Measurements from ENCODE around the gene ZMAT5.

The ZMAT5 gene

DNA sequence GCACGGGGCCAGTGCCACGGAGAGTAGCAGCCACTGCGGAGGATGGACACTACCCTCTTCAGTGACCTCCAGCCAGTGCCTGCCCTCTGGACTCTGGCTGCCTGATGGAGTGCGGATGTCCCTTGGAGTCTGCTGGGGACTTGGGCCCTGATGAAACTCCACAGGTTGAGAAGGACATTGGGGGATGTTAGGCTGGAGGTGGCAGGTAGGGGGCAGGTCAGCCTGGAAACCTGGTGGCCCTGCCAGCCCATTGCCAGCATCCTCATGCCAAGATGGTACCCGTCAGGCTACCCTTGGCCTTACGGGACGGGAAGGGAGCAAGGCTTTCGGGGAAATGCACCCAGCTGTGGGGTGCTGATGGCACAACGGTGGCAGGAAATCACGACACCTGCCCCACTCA is 43.0 kb downstream of the ZMAT5 start:
- TF ChIP-seq, protein P1, sequence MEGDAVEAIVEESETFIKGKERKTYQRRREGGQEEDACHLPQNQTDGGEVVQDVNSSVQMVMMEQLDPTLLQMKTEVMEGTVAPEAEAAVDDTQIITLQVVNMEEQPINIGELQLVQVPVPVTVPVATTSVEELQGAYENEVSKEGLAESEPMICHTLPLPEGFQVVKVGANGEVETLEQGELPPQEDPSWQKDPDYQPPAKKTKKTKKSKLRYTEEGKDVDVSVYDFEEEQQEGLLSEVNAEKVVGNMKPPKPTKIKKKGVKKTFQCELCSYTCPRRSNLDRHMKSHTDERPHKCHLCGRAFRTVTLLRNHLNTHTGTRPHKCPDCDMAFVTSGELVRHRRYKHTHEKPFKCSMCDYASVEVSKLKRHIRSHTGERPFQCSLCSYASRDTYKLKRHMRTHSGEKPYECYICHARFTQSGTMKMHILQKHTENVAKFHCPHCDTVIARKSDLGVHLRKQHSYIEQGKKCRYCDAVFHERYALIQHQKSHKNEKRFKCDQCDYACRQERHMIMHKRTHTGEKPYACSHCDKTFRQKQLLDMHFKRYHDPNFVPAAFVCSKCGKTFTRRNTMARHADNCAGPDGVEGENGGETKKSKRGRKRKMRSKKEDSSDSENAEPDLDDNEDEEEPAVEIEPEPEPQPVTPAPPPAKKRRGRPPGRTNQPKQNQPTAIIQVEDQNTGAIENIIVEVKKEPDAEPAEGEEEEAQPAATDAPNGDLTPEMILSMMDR (IDR thresholded peaks at IDR 0.05; ENCODE audit: borderline replicate concordance, insufficient read depth, low read depth, low read length) = no peak
- H3K4me3 ChIP-seq (ENCODE audit: low read depth, low read length) = no peak overlapping the region

DNA sequence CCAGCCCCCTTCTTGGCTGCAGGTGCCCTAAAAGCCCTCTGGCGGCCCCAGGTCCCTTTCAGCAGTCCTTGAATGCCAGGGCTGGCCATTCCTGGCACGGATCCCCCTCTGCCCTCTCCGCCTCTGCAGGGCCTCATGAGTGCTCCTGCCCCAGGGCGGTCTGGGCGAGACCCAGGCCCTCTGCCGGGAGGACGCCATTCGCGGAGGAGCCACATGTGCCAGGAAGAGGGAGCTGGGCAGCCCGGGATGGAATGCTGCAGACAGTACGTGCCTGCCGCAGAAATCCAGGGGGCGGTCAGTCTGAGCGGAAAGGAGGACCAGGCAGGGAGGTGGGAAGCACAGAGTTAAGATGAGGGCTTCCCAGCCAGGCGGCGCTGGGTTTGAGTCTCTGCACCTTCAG is 44.2 kb downstream of the ZMAT5 start:
- H3K4me3 ChIP-seq (ENCODE audit: low read depth, low read length) = no peak overlapping the region

DNA sequence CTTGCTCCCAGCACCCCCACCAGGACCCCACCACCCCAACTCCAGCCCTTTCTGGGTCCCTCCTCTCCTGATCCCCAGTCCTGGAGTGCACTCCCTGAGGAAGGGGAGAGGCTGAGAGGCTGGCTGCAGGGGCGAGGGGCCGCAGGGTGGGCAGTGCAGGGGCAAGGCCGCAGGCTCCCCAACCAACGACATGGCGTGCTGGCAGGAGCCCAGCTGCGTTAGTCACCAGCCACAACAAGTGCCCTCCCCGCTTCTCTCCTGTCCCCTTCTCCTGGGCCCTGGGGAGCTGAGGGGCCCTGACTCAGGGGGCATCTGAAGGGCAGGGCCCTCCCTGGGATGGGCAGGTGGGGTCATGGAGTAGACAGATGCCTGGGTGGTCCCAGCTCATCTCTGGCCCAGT is 44.7 kb downstream of the ZMAT5 start:
- TF ChIP-seq, protein P1 (IDR thresholded peaks at IDR 0.05; ENCODE audit: borderline replicate concordance, insufficient read depth, low read depth, low read length) = no peak
- no peak overlapping the region for H3K4me3 ChIP-seq (ENCODE audit: low read depth, low read length)

More for the DNA sequence above, 44.2 kb downstream of the ZMAT5 start:
- TF ChIP-seq, protein P1 (IDR thresholded peaks at IDR 0.05; ENCODE audit: borderline replicate concordance, insufficient read depth, low read depth, low read length) = no peak

DNA sequence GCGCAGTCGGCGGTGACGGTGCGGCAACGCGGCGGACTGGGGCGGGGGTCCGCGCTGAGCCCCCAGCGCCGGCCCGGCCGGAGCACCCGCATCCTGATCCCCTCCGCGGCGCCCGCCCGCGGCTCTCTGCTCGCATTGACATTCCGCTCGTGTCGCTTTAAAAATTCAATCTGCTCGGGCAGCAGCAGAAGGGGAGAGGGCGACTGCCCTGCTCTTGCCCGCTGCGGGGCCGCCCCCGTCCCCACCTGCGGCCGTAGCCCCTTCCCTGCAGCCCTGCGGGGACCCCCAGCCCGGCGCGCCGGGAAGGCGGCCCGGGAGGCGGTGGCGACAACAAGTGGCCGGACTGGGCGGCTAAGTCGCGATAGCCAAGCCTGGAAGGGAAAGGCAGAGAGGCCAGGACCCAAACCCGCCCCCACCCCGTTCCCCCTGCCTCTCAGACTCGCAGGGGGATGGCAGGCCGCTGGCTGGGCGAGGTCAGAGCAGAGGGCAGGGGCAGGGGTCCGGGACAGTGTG is 45.9 kb downstream of the ZMAT5 start:
- no peak overlapping the region for H3K4me3 ChIP-seq (ENCODE audit: low read depth, low read length)
- TF ChIP-seq, protein P1 (IDR thresholded peaks at IDR 0.05; ENCODE audit: borderline replicate concordance, insufficient read depth, low read depth, low read length) = no peak

DNA sequence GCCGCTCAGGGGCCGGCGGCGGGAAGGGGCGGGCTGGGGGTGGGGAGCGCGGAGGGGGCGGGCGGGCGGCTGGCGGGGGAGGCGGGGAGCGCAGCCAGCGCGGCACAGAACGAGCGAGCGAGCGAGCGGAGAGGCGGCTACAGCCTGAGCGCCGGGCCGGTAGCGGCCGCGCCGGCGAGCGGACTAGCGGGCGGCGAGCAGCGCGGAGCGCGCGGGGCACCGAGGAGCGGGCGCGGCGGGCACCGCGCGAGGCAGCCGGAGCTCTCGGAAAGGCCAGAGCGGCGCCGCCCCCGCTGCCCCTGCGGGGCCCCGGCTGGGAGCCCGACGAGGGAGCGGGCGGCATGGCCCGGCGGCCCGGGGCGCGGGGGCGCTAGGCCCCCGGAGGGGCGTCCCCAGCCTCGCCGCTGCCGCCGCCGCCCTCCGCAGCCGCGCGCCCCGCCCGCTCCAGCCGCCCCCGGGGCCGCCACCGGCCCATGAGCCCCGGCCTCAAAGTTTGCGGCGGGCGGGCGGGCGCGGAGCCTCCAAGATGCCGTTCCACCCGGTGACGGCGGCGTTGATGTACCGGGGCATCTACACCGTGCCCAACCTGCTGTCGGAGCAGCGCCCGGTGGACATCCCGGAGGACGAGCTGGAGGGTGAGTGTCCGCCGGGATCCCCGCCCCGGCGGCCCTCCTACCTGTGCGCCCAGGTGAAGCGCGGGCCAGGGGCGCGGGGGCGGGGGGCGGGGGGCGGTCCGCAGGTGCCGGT is 46.7 kb downstream of the ZMAT5 start, which contains the start of gene CABP7:
TSS of gene CABP7 (plus strand) at position 105 of the 747 bp plus-strand sequence. CDS start at position 527, 422 bp downstream.
- TF ChIP-seq, protein P1 (IDR thresholded peaks at IDR 0.05; ENCODE audit: borderline replicate concordance, insufficient read depth, low read depth, low read length) = no peak
- H3K4me3 ChIP-seq (ENCODE audit: low read depth, low read length) = no peak within 1 kb of the TSS

DNA sequence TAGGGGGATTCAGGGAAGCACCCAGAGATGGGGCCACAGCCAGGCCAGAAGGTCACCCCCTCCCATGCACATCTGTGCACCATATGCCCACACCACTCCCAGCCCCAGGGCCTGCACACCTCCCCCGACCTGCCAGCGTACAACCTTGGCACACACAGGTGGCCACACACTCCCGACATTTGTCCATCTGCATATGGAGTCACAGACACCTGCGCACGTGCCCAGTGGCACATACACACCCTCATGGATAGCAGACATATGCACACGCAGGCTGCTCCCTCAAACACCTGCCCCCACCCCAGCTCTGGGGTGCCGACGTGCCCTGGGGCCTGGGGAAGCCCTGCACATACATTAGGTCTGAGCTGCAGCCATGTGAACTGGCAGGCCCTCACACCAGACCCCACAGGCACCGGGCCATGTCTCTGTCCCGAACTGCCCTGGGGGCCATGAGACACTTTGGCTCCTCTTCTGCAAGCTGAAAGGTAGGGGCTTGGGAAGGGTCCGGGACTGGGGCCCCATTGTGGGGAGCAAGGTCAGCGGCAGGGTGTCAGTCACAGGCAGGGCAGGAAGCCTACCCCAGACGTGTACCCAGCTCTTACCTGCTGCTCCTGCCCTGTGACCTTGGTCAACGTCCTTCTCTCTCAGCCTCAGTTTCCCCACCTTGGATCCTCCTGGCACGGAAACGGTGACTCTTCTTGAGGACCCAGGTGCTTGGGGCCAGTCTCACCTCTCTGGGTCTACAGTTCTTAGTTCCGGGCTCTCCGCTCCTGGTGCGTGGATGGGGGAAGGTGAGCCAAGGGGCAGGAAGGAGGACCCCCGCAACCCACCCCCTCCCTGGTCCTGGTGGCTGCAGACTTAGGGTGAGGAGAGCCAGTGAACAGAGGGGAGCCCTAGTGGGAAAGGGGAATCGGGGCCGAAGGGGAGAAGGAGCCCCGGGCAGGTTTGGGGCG is 47.6 kb downstream of the ZMAT5 start:
- TF ChIP-seq, protein P1 (IDR thresholded peaks at IDR 0.05; ENCODE audit: borderline replicate concordance, insufficient read depth, low read depth, low read length) = no peak
- no peak overlapping the region for H3K4me3 ChIP-seq (ENCODE audit: low read depth, low read length)
